Peyer's patch (tissue), 4 donors: Measurements from ENCODE around the gene EMILIN3. TPM values are rescaled to one million over a fixed set of nuclear protein-coding genes. Genes with fewer than 3 reads are reported as not detected.

Source experiments
- DNase-seq, 3 donors: peaks; one replicate each; pipeline ENCODE4 v3.0.0-alpha.2; 2017 to 2019
- H3K27ac ChIP-seq, 4 donors: fragments of 200-600 bp; sonication (generic); one replicate each; pipeline ENCODE4 v1.5.1; 2016 to 2019
- H3K27me3 ChIP-seq, 2 donors: fragments of 200-600 bp; sonication (generic); one replicate each; pipeline ENCODE4 v1.5.1; 2019
- H3K36me3 ChIP-seq, 3 donors: fragments of 200-600 bp; sonication (generic); one replicate each; pipeline ENCODE4 v1.5.1; 2016 to 2019
- H3K4me1 ChIP-seq, 4 donors: fragments of 200-600 bp; sonication (generic); one replicate each; pipeline ENCODE4 v1.5.1; 2016 to 2019
- H3K4me3 ChIP-seq, 4 donors: fragments of 200-600 bp; sonication (generic); 1 replicate in 3 of 4; 2 replicates in 1 of 4; pipeline ENCODE4 v1.5.1; 2016 to 2019; ENCODE audit warnings: mild to moderate bottlenecking in 1 of 4
- H3K9me3 ChIP-seq, 4 donors: fragments of 200-600 bp; sonication (generic); one replicate each; pipeline ENCODE4 v1.5.1; 2016 to 2019; ENCODE audit warnings: mild to moderate bottlenecking in 1 of 4
- POLR2A ChIP-seq, 2 donors: fragments of 450-650 bp; IDR thresholded peaks; one replicate each; pipeline ENCODE4 v1.5.1; 2017; ENCODE audit warnings: antibody characterized with exemption in 2 of 2, mild to moderate bottlenecking in 2 of 2, moderate library complexity in 2 of 2
- total RNA-seq, 4 donors: library from RNA; depleted of rRNA; stranded (reverse); fragments of >200 nt; gene quantifications; one replicate each; pipeline ENCODE4 v1.1.0, GENCODE V29; 2016
- TF ChIP-seq, protein P1 (sequence below), 6 experiments: fragments of 450-650 bp in 4 of 6; fragments of 200-600 bp in 2 of 6; sonication (generic) in 1 of 6; IDR thresholded peaks; one replicate each; pipeline ENCODE4 v1.5.1; 2017 to 2019; ENCODE audit warnings: antibody characterized with exemption in 6 of 6, mild to moderate bottlenecking in 3 of 6, moderate library complexity in 1 of 6

The EMILIN3 gene
- total RNA-seq, 4 donors from 2014 or later: 0.66 TPM; not detected in 3

DNA sequence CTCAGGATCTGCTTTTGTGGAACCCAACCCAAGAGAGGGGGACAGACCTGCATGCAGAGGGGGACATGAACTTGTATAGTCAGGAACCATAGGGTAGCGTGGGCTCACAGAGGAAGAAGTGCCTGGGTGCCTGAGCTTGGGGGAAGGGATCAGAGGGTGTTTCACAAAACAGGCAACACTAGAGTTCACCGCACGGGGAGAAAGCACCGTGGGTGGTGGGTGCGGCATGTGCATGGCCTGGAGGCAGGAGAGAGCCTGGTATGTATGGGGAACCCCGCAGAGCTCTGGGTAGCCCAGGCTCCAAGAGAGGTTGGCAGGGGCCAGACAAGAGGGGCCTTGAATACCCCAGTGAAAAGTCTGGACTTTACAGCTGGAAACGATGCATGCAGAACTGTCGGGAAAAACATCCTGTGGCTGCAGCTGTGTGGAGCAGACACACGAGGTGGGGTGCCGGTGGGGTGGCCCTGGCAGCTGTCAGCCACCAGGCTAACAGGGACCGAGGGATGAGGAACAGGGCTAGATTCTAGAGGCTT lies 6.7 kb upstream of the EMILIN3 start:
- DNase-seq: no peak
- no peaks in the 10 kb centered on the region for H3K4me1 ChIP-seq
- H3K36me3 ChIP-seq: no peaks in the 10 kb centered on the region
- H3K4me3 ChIP-seq: no peak overlapping the region
- H3K27me3 ChIP-seq: no peaks in the 10 kb centered on the region
- H3K9me3 ChIP-seq: no peaks in the 10 kb centered on the region
- H3K27ac ChIP-seq: no peak overlapping the region
- no peak for TF ChIP-seq POLR2A (IDR thresholded peaks at IDR 0.05)
- TF ChIP-seq, protein P1, sequence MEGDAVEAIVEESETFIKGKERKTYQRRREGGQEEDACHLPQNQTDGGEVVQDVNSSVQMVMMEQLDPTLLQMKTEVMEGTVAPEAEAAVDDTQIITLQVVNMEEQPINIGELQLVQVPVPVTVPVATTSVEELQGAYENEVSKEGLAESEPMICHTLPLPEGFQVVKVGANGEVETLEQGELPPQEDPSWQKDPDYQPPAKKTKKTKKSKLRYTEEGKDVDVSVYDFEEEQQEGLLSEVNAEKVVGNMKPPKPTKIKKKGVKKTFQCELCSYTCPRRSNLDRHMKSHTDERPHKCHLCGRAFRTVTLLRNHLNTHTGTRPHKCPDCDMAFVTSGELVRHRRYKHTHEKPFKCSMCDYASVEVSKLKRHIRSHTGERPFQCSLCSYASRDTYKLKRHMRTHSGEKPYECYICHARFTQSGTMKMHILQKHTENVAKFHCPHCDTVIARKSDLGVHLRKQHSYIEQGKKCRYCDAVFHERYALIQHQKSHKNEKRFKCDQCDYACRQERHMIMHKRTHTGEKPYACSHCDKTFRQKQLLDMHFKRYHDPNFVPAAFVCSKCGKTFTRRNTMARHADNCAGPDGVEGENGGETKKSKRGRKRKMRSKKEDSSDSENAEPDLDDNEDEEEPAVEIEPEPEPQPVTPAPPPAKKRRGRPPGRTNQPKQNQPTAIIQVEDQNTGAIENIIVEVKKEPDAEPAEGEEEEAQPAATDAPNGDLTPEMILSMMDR (IDR thresholded peaks at IDR 0.05): no peak

DNA sequence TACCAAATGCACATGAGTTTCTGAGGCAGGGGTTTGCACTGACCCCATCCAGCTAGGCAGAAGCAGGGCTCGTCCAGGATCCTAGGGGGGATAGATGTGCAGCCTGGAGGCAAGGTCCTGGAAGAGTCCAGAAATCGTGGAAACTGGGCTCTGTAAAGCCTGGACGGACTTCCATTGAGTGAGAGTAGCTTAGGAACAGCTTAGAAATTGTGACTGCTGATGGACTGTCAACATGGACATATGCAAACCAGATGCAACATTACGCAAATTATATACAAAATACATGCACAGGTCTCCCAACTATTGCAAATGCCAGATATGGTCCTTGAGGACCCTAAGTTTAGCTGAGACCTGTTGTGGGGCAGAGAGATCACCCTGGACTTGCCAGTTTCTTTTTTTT lies 4.8 kb upstream of the EMILIN3 start:
- TF ChIP-seq POLR2A (IDR thresholded peaks at IDR 0.05): no peak
- TF ChIP-seq, protein P1 (IDR thresholded peaks at IDR 0.05): no peak
- no peak for DNase-seq
- Histone ChIP-seq H3K9me3 (no peaks in the 10 kb centered on the region), H3K4me3 (no peak overlapping the region), H3K27ac (no peak overlapping the region), H3K36me3 (no peaks in the 10 kb centered on the region), H3K27me3 (no peaks in the 10 kb centered on the region), H3K4me1 (peaks cover 0 to 5% (median 0%) of the 10 kb centered on the region in 4 donors)

DNA sequence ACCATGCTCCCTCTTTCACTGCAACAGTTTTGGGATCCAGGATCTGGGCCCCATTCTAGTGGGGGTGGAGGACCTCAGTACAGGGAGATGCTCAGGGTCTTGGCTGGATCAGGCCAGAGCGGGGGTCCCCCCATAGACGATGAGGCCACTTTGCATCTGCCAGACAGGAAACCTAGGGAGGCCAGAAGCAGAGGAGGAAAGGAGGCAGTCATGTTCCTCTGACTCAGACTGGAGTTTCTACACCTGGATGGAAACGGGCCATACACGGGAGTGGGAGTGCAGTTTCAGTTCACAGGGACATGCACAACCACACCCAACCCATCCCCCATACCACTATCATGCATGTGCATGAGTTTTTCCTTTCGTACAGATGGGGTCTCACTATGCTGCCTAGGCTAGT lies 3.6 kb upstream of the EMILIN3 start:
- Histone ChIP-seq H3K27ac (no peak overlapping the region), H3K4me1 (peaks cover 0 to 14% (median 0%) of the 10 kb centered on the region in 4 donors), H3K27me3 (peaks cover 0 to 7% of the 10 kb centered on the region in 2 donors), H3K4me3 (no peak overlapping the region), H3K36me3 (no peaks in the 10 kb centered on the region), H3K9me3 (no peaks in the 10 kb centered on the region)
- TF ChIP-seq POLR2A (IDR thresholded peaks at IDR 0.05): no peak
- TF ChIP-seq, protein P1 (IDR thresholded peaks at IDR 0.05): no peak
- DNase-seq: no peak

DNA sequence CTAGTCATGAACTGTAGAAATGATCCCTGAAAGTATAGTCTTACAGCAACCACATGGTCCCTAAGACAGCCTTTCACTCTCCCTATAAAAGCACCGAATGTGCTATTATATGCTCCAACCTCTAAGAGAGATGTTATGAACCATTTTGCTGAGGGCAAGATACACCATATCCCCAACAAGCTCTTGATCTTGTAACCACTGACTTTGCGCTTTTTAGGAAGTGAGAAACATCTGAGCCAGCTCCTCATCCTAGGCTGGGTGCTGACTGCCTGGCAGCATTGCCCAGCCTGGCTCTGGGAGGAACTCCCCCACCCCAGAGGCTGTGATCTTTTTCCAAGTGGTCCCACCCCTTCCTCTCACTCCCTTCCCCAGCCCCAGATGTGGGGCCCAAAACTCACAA lies 3.1 kb upstream of the EMILIN3 start:
- H3K4me1 ChIP-seq: peaks cover 0 to 14% (median 0%) of the 10 kb centered on the region in 4 donors
- H3K36me3 ChIP-seq: no peaks in the 10 kb centered on the region
- H3K4me3 ChIP-seq: no peak overlapping the region
- no peak for TF ChIP-seq POLR2A (IDR thresholded peaks at IDR 0.05)
- TF ChIP-seq, protein P1 (IDR thresholded peaks at IDR 0.05): no peak
- no peak for DNase-seq
- H3K9me3 ChIP-seq: no peaks in the 10 kb centered on the region
- H3K27ac ChIP-seq: no peak overlapping the region
- peaks cover 0 to 7% of the 10 kb centered on the region in 2 donors for H3K27me3 ChIP-seq

DNA sequence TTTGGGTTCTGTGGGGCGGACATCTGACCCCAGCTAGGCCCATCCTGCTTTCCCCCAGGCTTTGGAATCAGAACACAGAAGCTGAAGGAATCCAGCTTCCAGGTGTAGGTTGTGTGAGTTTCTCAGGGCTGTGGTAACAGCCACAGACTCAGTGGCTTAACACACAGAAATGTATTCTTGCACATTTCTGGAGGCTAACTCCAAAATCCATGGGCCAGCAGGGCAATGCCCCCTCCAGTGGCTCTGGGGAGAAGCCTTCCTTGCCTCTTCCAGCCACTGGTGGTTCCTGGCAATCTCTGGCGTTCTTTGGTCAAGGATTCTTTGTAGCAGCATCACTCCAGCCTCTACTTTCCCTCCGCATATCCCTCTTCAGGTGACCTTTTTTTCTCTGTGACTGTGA lies 1.3 kb upstream of the EMILIN3 start:
- Histone ChIP-seq H3K4me1 (peaks cover 0 to 14% (median 0%) of the 10 kb centered on the region in 4 donors), H3K27ac (no peak overlapping the region), H3K4me3 (no peak overlapping the region), H3K36me3 (no peaks in the 10 kb centered on the region), H3K27me3 (peaks cover 0 to 10% of the 10 kb centered on the region in 2 donors), H3K9me3 (no peaks in the 10 kb centered on the region)
- DNase-seq: no peak
- TF ChIP-seq, protein P1 (IDR thresholded peaks at IDR 0.05): no peak
- TF ChIP-seq POLR2A (IDR thresholded peaks at IDR 0.05): no peak

DNA sequence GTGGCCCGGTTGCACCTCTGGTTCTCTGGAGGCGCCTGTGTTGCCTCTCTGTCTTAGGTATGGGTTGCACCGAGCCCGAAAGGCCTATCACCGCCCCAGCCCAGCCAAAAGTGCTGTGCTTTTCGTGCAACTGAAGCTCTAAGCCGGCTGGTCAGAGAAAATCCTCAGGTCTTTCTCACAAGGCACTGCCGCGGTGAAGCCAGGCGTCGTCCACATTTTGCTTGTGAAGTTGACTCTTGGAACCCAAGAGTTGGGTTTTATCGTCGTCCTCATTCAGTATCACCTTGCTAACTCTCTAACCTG lies 726 bp upstream of the EMILIN3 start:
- Histone ChIP-seq H3K4me1 (peaks cover 0 to 14% (median 0%) of the 10 kb centered on the region in 4 donors), H3K27ac (no peak overlapping the region), H3K27me3 (peaks cover 0 to 10% of the 10 kb centered on the region in 2 donors), H3K9me3 (no peaks in the 10 kb centered on the region), H3K36me3 (no peaks in the 10 kb centered on the region), H3K4me3 (no peak overlapping the region)
- no peak for TF ChIP-seq POLR2A (IDR thresholded peaks at IDR 0.05)
- TF ChIP-seq, protein P1 (IDR thresholded peaks at IDR 0.05): no peak
- DNase-seq: no peak
